K562 (cell line): ENCODE results near the gene PPP6R3.

ENCODE experiments used
- CHD1 ChIP-seq: fragments of 200-600 bp; sonication (generic); IDR thresholded peaks from one replicate; pipeline ENCODE4 v1.6.1; 2012; ENCODE audit warnings: mild to moderate bottlenecking, moderate library complexity, low read length, inconsistent platforms
- CTCF ChIP-seq, 3 experiments: IDR thresholded peaks in 2 of 3; conservative IDR thresholded peaks in 1 of 3; 2 replicates each; pipeline ENCODE4 v1.5.1; 2011 to 2012; ENCODE audit warnings: low read length in 3 of 3, mild to moderate bottlenecking in 3 of 3, control low read depth in 2 of 3, improper control_type of control experiment in 1 of 3, inconsistent platforms in 1 of 3, low read depth in 1 of 3, mixed read lengths in 1 of 3, moderate library complexity in 1 of 3; ENCODE audit not compliant: insufficient read depth in 2 of 3
- ESRRA ChIP-seq: fragments of 450-650 bp; IDR thresholded peaks from 2 replicates; pipeline ENCODE4 v1.6.1; 2014; ENCODE audit warnings: low read depth, mild to moderate bottlenecking, moderate library complexity, borderline replicate concordance
- POLR2G ChIP-seq: fragments of 200-400 bp; formaldehyde crosslinking; IDR thresholded peaks from 2 replicates; pipeline ENCODE4 v1.6.1; 2017; ENCODE audit warnings: low read depth, mild to moderate bottlenecking, antibody characterized with exemption, low read length, moderate library complexity
- RBM39 ChIP-seq: fragments of 200-400 bp; formaldehyde crosslinking; optimal IDR thresholded peaks from 2 replicates; pipeline ENCODE3; 2018; ENCODE audit warnings: low read depth, low read length
- YY1 ChIP-seq, 3 experiments: IDR thresholded peaks; 2 replicates each; pipeline ENCODE4 v1.6.1; 2011; ENCODE audit warnings: low read length in 2 of 3, mild to moderate bottlenecking in 2 of 3, moderate library complexity in 2 of 3, borderline replicate concordance in 1 of 3, control low read depth in 1 of 3, low read depth in 1 of 3; ENCODE audit not compliant: insufficient read depth in 3 of 3, insufficient replicate concordance in 2 of 3, control insufficient read depth in 1 of 3, insufficient read length in 1 of 3; ENCODE audit errors: extremely low read depth in 1 of 3
- ZZZ3 ChIP-seq: fragments of 450-650 bp; IDR thresholded peaks from 2 replicates; pipeline ENCODE4 v1.6.1; 2016; ENCODE audit warnings: antibody characterized with exemption, mild to moderate bottlenecking, moderate library complexity
- TF ChIP-seq, protein P1 (sequence below): sonication (generic); formaldehyde crosslinking; IDR thresholded peaks from 2 replicates; pipeline ENCODE4 v1.8.1; 2022; ENCODE audit warnings: missing genetic modification reagents

- TF ChIP-seq CHD1, result no peak
- no peak for TF ChIP-seq YY1 (IDR thresholded peaks at IDR 0.05; ENCODE audit: borderline replicate concordance in 1 of 3, control insufficient read depth in 1 of 3, extremely low read depth in 1 of 3, insufficient read depth in 3 of 3, insufficient read length in 1 of 3, insufficient replicate concordance in 2 of 3, low read depth in 1 of 3, low read length in 2 of 3)
- TF ChIP-seq ZZZ3, result no peak
- no peak for TF ChIP-seq ESRRA
- no peak for TF ChIP-seq POLR2G
- TF ChIP-seq, protein P1, sequence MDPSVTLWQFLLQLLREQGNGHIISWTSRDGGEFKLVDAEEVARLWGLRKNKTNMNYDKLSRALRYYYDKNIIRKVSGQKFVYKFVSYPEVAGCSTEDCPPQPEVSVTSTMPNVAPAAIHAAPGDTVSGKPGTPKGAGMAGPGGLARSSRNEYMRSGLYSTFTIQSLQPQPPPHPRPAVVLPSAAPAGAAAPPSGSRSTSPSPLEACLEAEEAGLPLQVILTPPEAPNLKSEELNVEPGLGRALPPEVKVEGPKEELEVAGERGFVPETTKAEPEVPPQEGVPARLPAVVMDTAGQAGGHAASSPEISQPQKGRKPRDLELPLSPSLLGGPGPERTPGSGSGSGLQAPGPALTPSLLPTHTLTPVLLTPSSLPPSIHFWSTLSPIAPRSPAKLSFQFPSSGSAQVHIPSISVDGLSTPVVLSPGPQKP (CRISPR knock-in tag), result no peak
- TF ChIP-seq RBM39, result no peak
- no peak for TF ChIP-seq CTCF (IDR thresholded peaks at IDR 0.05 in 2 of 3, conservative IDR thresholded peaks at IDR 0.05 in 1 of 3; ENCODE audit: insufficient read depth in 2 of 3, low read depth in 1 of 3, low read length in 3 of 3)
Measured at GRCh38 chr11:68442433-68442832, 18.1 kb upstream of the PPP6R3 start.
